GM12875 (cell line): ENCODE results near the gene NDUFA13.

ENCODE experiments used
- H3K4me3 ChIP-seq: one replicate; pipeline ENCODE4 v1.5.1; 2011; ENCODE audit warnings: low read depth, low read length, control low read depth
- TF ChIP-seq, protein P1 (sequence below): IDR thresholded peaks from 2 replicates; pipeline ENCODE4 v1.5.1; 2011; ENCODE audit warnings: low read depth, mild to moderate bottlenecking, control low read depth, inconsistent platforms, low read length, moderate library complexity, borderline replicate concordance; ENCODE audit not compliant: insufficient read depth

NDUFA13 gene

DNA sequence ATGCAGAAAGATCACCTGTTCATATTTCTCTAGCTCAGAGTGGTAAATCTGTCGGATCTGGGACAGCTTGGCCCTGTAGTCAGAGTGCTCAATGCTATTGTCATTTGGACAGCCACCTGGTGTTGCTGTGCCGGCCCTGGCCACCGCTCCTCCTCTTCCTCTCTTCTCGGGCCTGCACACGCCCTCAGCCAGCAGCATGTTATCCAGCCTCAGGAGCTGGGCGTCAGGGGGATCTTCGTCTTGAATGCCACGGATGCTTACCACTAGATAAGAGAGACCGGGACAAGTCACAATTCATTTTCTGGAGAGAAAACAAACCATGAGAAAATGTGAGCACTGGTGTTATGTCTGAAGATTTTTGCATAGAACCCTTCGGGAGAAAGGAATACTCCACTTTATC lies 54.5 kb downstream of the NDUFA13 start:
- TF ChIP-seq, protein P1, sequence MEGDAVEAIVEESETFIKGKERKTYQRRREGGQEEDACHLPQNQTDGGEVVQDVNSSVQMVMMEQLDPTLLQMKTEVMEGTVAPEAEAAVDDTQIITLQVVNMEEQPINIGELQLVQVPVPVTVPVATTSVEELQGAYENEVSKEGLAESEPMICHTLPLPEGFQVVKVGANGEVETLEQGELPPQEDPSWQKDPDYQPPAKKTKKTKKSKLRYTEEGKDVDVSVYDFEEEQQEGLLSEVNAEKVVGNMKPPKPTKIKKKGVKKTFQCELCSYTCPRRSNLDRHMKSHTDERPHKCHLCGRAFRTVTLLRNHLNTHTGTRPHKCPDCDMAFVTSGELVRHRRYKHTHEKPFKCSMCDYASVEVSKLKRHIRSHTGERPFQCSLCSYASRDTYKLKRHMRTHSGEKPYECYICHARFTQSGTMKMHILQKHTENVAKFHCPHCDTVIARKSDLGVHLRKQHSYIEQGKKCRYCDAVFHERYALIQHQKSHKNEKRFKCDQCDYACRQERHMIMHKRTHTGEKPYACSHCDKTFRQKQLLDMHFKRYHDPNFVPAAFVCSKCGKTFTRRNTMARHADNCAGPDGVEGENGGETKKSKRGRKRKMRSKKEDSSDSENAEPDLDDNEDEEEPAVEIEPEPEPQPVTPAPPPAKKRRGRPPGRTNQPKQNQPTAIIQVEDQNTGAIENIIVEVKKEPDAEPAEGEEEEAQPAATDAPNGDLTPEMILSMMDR = no peak
- H3K4me3 ChIP-seq = no peak overlapping the region

- TF ChIP-seq, protein P1 = no peak
Measured at GRCh38 chr19:19571071-19571786, 55.2 kb downstream of the NDUFA13 start.

DNA sequence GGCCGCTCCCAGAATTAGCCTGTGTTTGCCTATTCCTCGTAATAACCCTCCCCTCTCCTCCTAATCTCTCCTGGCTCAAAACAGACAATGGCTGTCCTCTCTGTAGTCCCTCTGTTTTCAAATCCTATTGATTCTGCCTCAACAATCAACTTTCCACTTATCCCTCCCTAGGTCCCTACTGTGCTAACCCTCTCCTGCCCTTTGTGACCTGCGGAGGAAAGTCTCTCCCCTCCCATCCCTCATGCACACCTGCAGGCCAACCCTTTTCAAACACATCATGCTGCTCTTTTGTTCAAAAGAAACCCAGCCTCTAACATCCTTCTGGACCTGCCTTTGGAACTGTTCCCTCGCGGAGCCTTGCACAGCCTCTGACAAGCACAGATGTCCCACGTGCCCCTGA lies 59.4 kb downstream of the NDUFA13 start:
- TF ChIP-seq, protein P1 = no peak
- no peak overlapping the region for H3K4me3 ChIP-seq

More at GRCh38 chr19:19571071-19571786, 55.2 kb downstream of the NDUFA13 start:
- H3K4me3 ChIP-seq = no peak overlapping the region
